HG03097 (cell line): ENCODE data around the gene SLC44A3.
"Not testable (repeated sequence)": the region's sequence is repeated elsewhere in the genome, so short reads cannot be mapped to it uniquely, and the experiment has no call there.

Experiments used
- ATAC-seq: cut with Tn5 transposase; IDR thresholded peaks from one replicate; pipeline ENCODE4 v1.9.1; 2021; ENCODE audit not compliant: unreplicated experiment, low FRiP score

The SLC44A3 gene

GRCh38 chr1:94832446-94832845, 12.3 kb downstream of the SLC44A3 start:
- no peak for ATAC-seq

- ATAC-seq, result no peak
These were observed 12.9 kb downstream of the SLC44A3 start for GRCh38 chr1:94832931-94833585.

GRCh38 chr1:94836891-94837290, 16.7 kb downstream of the SLC44A3 start:
- ATAC-seq, result no peak

GRCh38 chr1:94840381-94840780, 20.2 kb downstream of the SLC44A3 start:
- ATAC-seq, result not testable (repeated sequence)

GRCh38 chr1:94840808-94841207, 20.7 kb downstream of the SLC44A3 start:
- ATAC-seq, result no peak

GRCh38 chr1:94843430-94843829, 23.3 kb downstream of the SLC44A3 start:
- no peak for ATAC-seq

- ATAC-seq, result no peak
These were observed 23.7 kb downstream of the SLC44A3 start for GRCh38 chr1:94843846-94844245.

GRCh38 chr1:94846308-94846707, 26.2 kb downstream of the SLC44A3 start:
- no peak for ATAC-seq

GRCh38 chr1:94851571-94851970, 31.4 kb downstream of the SLC44A3 start:
- no peak for ATAC-seq

- ATAC-seq, result no peak
These were observed 32.6 kb downstream of the SLC44A3 start for GRCh38 chr1:94852788-94853187.

GRCh38 chr1:94854458-94855306, 34.5 kb downstream of the SLC44A3 start:
- peak; percentile 98 for ATAC-seq

GRCh38 chr1:94855307-94855700, 35.1 kb downstream of the SLC44A3 start:
- ATAC-seq, result no peak

- ATAC-seq, result no peak
These were observed 35.8 kb downstream of the SLC44A3 start for GRCh38 chr1:94856004-94856403.

- ATAC-seq, result no peak
These were observed 36.7 kb downstream of the SLC44A3 start for GRCh38 chr1:94856868-94857267.

- ATAC-seq, result no peak
These were observed 38.1 kb downstream of the SLC44A3 start for GRCh38 chr1:94858276-94858675.

GRCh38 chr1:94859174-94859573, 39.0 kb downstream of the SLC44A3 start:
- no peak for ATAC-seq

- ATAC-seq, result no peak
These were observed 42.6 kb downstream of the SLC44A3 start for GRCh38 chr1:94862718-94863117.

- no peak for ATAC-seq
These were observed 43.2 kb downstream of the SLC44A3 start for GRCh38 chr1:94863297-94863911.

- no peak for ATAC-seq
These were observed 43.8 kb downstream of the SLC44A3 start for GRCh38 chr1:94863919-94864318.

GRCh38 chr1:94864821-94865220, 44.7 kb downstream of the SLC44A3 start:
- no peak for ATAC-seq

GRCh38 chr1:94865360-94865759, 45.2 kb downstream of the SLC44A3 start:
- ATAC-seq, result no peak
